Upper lobe of left lung (tissue), 6 donors: ENCODE measurements around the gene ADGRL3. TPM values are rescaled to one million over a fixed set of nuclear protein-coding genes. Genes with fewer than 3 reads are reported as not detected.

Source experiments
- ATAC-seq, 2 donors: fragments of 200-7000 bp; cut with Tn5 transposase; one replicate each; pipeline ENCODE4 v1.9.1; 2022; ENCODE audit warnings: mild to moderate bottlenecking in 2 of 2, moderate library complexity in 2 of 2; ENCODE audit not compliant: low FRiP score in 2 of 2
- DNase-seq, 2 donors: peaks; one replicate each; pipeline ENCODE4 v3.0.0-alpha.2; 2019 to 2020
- H3K27ac ChIP-seq, 4 donors: fragments of 200-600 bp; sonication (generic); one replicate each; pipeline ENCODE4 v1.5.1; 2016 to 2019
- H3K27me3 ChIP-seq, 4 donors: fragments of 200-600 bp; sonication (generic); one replicate each; pipeline ENCODE4 v1.5.1; 2017 to 2019
- H3K36me3 ChIP-seq, 4 donors: fragments of 200-600 bp; sonication (generic); one replicate each; pipeline ENCODE4 v1.5.1; 2016 to 2019
- H3K4me1 ChIP-seq, 4 donors: fragments of 200-600 bp; sonication (generic); one replicate each; pipeline ENCODE4 v1.5.1; 2018 to 2019
- H3K4me3 ChIP-seq, 4 donors: fragments of 200-600 bp; sonication (generic); one replicate each; pipeline ENCODE4 v1.5.1; 2017 to 2019; ENCODE audit warnings: mild to moderate bottlenecking in 2 of 4, moderate library complexity in 1 of 4
- H3K9me3 ChIP-seq, 4 donors: fragments of 200-600 bp; sonication (generic); one replicate each; pipeline ENCODE4 v1.5.1; 2018 to 2019
- CTCF ChIP-seq, 6 experiments: fragments of 450-650 bp in 4 of 6; fragments of 200-600 bp in 2 of 6; sonication (generic) in 2 of 6; IDR thresholded peaks; one replicate each; pipeline ENCODE4 v1.5.1; 2016 to 2019; ENCODE audit warnings: antibody characterized with exemption in 6 of 6
- EP300 ChIP-seq, 4 donors: sonication (generic); formaldehyde crosslinking; IDR thresholded peaks; one replicate each; pipeline ENCODE4 v1.5.1; 2017; ENCODE audit warnings: antibody characterized with exemption in 4 of 4, control low read depth in 2 of 4
- POLR2A ChIP-seq, 4 donors: fragments of 450-650 bp; IDR thresholded peaks; one replicate each; pipeline ENCODE4 v1.5.1; 2016 to 2017; ENCODE audit warnings: antibody characterized with exemption in 4 of 4, mild to moderate bottlenecking in 2 of 4
- POLR2AphosphoS5 ChIP-seq, 2 donors: sonication (generic); formaldehyde crosslinking; IDR thresholded peaks; one replicate each; pipeline ENCODE4 v1.5.1; 2017; ENCODE audit warnings: antibody characterized with exemption in 2 of 2
- WGBS, 2 donors: methylation state at CpG; one replicate each; pipeline ENCODE4 v1.1.5; 2017 to 2018; 5-methylcytosine and 5-hydroxymethylcytosine counted together
- total RNA-seq, 6 donors: library from RNA; depleted of rRNA in 4 of 6; stranded (reverse); fragments of >200 nt in 4 of 6; gene quantifications; one replicate each; pipeline versions ENCODE4 v1.1.0 to v1.2.1, GENCODE V29; 2016 to 2021
- donor health status: DM: no; HTN: no; CAD: no; lungs with moderate emphysema.
- donor health status: DM: no; HTN: yes; CAD: no; lungs with severe emphysema.

ADGRL3 gene
- total RNA-seq, 6 donors from 2014 or later, result 1.0 to 8.5 (median 2.9) TPM

DNA sequence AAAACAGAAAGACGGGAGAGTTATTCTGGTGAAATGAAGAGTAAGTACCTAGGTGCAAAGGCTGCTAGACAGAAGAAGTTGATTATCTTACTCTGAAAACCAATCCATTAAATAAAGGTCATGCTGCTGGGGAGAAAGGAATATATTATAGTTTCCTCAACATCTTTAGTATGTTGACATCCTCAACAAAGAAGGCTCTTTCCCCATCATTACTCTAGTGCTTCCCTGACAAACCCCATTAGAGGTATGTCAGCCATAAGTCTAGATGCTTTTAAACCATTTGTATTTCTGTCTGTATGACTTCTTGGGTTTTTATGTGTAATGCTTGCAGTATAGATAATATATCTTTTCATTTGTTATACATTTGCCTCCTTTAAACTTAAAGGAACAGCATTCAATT, 75.9 kb downstream of the ADGRL3 start:
- 89 to 91% methylated on average over 1 of the region's 1 CpG for WGBS, 2 donors
- H3K27ac ChIP-seq, result no peak overlapping the region
- H3K27me3 ChIP-seq, result no peaks in the 10 kb centered on the region
- no peaks in the 10 kb centered on the region for H3K9me3 ChIP-seq
- TF ChIP-seq POLR2AphosphoS5 (IDR thresholded peaks at IDR 0.05) (no peak), EP300 (IDR thresholded peaks at IDR 0.05) (no peak), CTCF (IDR thresholded peaks at IDR 0.05) (no peak), POLR2A (IDR thresholded peaks at IDR 0.05) (no peak)
- no peak for ATAC-seq
- peaks cover 0 to 3% (median 0%) of the 10 kb centered on the region in 4 donors for H3K4me1 ChIP-seq
- no peak overlapping the region for H3K4me3 ChIP-seq
- H3K36me3 ChIP-seq, result no peaks in the 10 kb centered on the region
- DNase-seq, result no peak

DNA sequence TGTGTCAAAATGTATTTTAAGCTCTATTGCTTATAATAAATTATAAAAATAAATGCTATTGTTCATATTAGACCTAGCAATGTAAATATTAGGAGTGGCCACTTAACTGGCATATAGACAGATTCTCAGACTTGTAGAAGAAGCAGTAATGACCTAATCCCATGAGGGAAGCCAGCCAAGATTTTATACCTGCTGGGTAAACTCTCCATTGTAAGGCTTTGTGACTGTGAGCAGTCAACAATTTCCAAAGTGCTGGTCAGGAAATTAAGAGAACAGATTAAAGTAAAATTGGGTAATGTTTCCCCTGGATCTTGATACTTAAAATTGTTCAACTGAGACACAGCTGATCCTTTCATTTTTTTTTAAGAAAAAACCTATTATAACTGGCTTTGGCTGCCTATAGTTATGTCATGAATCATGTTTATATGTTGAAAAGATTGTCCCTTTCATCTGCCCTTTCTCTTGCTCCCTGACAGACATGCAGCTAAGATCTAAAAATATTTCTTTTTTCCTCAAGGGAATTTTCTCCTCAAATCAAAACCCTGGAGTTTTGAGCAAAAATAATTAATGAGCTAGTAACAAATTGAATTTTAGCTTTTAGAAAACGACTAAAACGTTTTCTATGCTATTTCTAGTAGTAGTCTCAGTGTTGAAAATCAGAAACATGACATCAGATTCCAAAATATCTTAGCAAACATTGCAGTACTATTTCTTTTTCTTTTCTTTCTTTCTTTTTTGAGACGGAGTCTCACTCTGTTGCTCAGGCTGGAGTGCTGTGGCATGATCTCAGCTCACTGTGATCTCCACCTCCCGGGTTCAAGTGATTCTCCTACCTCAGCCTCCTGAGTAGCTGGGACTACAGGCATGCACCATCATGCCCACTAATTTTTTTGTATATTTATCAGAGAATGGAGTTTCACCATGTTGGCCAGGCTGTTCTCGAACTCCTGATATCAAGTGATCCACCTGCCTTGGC, 77.9 kb downstream of the ADGRL3 start:
- WGBS, 2 donors, result 67 to 73% methylated on average over 5 of the region's 5 CpGs
- no peak overlapping the region for H3K4me3 ChIP-seq
- no peaks in the 10 kb centered on the region for H3K36me3 ChIP-seq
- no peaks in the 10 kb centered on the region for H3K9me3 ChIP-seq
- no peak overlapping the region for H3K27ac ChIP-seq
- peaks cover 0 to 3% (median 0%) of the 10 kb centered on the region in 4 donors for H3K4me1 ChIP-seq
- DNase-seq (no peak), ATAC-seq (no peak)
- TF ChIP-seq CTCF (IDR thresholded peaks at IDR 0.05), result no peak
- TF ChIP-seq EP300 (IDR thresholded peaks at IDR 0.05), result no peak
- TF ChIP-seq POLR2A (IDR thresholded peaks at IDR 0.05), result no peak
- no peak for TF ChIP-seq POLR2AphosphoS5 (IDR thresholded peaks at IDR 0.05)
- H3K27me3 ChIP-seq, result no peaks in the 10 kb centered on the region

DNA sequence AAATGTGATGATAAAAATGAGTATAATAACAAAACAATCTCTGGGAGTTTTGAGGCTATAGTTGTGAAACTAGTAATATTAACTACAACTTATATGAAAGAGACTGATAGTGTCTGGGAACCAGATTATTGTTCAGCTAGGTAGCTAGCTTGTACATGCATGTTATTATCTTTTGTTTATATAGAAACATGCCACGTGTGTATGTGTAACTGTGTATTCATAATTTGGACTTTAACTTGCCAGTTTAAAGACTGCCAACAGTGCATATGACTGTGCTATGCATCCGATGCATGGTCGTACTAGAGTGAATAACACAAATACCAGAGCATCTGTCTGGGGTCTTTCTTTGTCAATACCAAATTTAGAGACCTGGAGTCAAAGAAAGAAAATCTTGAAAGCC, 92.2 kb downstream of the ADGRL3 start:
- no peak for DNase-seq
- WGBS, 2 donors, result 78 to 80% methylated on average over 3 of the region's 3 CpGs
- TF ChIP-seq EP300 (IDR thresholded peaks at IDR 0.05) (no peak), CTCF (IDR thresholded peaks at IDR 0.05) (no peak), POLR2A (IDR thresholded peaks at IDR 0.05) (no peak), POLR2AphosphoS5 (IDR thresholded peaks at IDR 0.05) (no peak)

DNA sequence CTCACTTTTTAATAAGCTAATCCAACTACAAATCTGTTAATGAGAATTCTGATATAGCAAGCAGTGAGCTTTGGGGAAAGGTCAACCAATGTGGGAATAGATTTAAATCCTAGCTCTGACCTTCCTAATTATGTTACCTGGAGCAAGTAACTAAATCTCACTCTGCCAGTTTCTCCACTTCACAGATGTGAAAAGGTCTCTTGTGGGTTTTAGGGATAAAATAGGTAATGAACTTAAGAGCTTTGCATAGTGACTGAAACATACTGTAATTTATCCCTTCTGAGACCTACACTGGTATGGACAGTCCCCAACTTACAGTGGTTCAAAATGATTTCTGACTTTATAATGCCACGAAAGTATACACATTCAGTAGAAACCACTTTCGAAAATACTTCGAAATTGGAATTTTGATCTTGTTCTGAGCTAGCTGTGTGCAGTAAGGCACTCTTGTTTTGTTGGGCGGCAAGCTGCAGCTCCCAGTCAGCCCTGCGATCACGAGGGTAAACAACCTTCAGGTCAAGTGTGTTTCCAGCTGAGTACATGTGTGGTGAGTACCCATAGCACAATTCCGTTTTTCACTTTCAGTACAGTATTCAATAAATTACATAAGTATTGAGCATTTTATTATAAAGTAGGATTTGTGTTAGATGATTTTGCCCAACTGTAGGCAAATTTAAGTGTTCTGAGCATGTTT, 93.7 kb downstream of the ADGRL3 start:
- Histone ChIP-seq H3K4me3 (no peak overlapping the region), H3K36me3 (no peaks in the 10 kb centered on the region), H3K9me3 (no peaks in the 10 kb centered on the region), H3K27me3 (no peaks in the 10 kb centered on the region), H3K4me1 (no peaks in the 10 kb centered on the region), H3K27ac (no peak overlapping the region)
- DNase-seq (peak in 1 of 2 donors; percentile 35), ATAC-seq (no peak)
- TF ChIP-seq POLR2AphosphoS5 (IDR thresholded peaks at IDR 0.05) (no peak), CTCF (IDR thresholded peaks at IDR 0.05) (no peak), EP300 (IDR thresholded peaks at IDR 0.05) (no peak), POLR2A (IDR thresholded peaks at IDR 0.05) (no peak)
- 64 to 70% methylated on average over 7 of the region's 7 CpGs for WGBS, 2 donors

More for the DNA sequence above, 92.2 kb downstream of the ADGRL3 start:
- no peaks in the 10 kb centered on the region for H3K27me3 ChIP-seq
- no peaks in the 10 kb centered on the region for H3K9me3 ChIP-seq
- no peak overlapping the region for H3K4me3 ChIP-seq
- no peak for ATAC-seq
- H3K36me3 ChIP-seq, result no peaks in the 10 kb centered on the region
- no peak overlapping the region for H3K27ac ChIP-seq
- no peaks in the 10 kb centered on the region for H3K4me1 ChIP-seq
